ENCODE data around the gene MRPL22. TPM values are rescaled to one million over a fixed set of nuclear protein-coding genes. Genes with fewer than 3 reads are reported as not detected.

Gene MRPL22
- polyA plus RNA-seq, 1 donor (not counting 4 experiments of a cell fraction or from before 2014, with no cell fraction given): 76.9 TPM

DNA sequence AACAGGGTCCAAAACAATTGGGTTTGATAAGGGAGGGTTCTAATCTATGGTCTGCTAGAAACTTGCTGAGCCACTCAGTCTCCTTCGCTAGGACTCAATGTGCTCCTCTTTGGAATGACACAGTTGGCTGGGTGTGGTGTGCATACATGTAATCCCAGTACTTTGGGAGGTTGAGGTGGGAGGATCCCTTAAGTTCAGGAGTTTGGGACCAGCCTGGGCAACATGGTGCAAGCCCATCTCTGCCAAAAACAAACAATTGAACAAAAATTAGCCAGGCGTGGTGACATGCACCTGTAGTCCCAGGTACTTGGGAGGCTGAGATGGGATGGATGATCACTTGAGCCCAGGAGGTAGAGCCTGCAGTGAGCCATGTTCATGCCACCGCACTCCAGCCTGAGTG, 70.0 kb downstream of the MRPL22 start:
- Histone ChIP-seq H4K20me1 (ENCODE audit: control insufficient read depth, extremely low read depth, insufficient read depth, low read length) (no peaks in the 10 kb centered on the region), H3K36me3 (ENCODE audit: control insufficient read depth in 2 of 2, extremely low read depth in 1 of 2, insufficient read depth in 2 of 2, low read length in 2 of 2) (no peaks in the 10 kb centered on the region), H3K4me1 (ENCODE audit: control insufficient read depth, extremely low read depth, insufficient read depth, low read length) (no peaks in the 10 kb centered on the region), H3K27ac (ENCODE audit: control insufficient read depth, insufficient read depth, low read length) (no peak overlapping the region), H3K4me3 (ENCODE audit: control insufficient read depth in 2 of 3, extremely low read depth in 1 of 3, insufficient read depth in 2 of 3, low read depth in 1 of 3, low read length in 3 of 3) (no peak overlapping the region), H3K4me2 (ENCODE audit: control insufficient read depth, extremely low read depth, insufficient read depth, low read depth, low read length) (no peak overlapping the region), H3K9me1 (ENCODE audit: control insufficient read depth, extremely low read depth, insufficient read depth, low read length) (no peaks in the 10 kb centered on the region), H3K9ac (ENCODE audit: control insufficient read depth, extremely low read depth, insufficient read depth, low read length) (no peak overlapping the region), H2AFZ (ENCODE audit: control insufficient read depth, low read length) (no peak overlapping the region), H3K79me2 (ENCODE audit: control insufficient read depth, insufficient read depth, low read length) (no peaks in the 10 kb centered on the region), H3K9me3 (ENCODE audit: control insufficient read depth, low read depth, low read length) (no peaks in the 10 kb centered on the region), H3K27me3 (ENCODE audit: control insufficient read depth, extremely low read depth, insufficient read depth, low read length) (no peaks in the 10 kb centered on the region)
- TF ChIP-seq, protein P1, sequence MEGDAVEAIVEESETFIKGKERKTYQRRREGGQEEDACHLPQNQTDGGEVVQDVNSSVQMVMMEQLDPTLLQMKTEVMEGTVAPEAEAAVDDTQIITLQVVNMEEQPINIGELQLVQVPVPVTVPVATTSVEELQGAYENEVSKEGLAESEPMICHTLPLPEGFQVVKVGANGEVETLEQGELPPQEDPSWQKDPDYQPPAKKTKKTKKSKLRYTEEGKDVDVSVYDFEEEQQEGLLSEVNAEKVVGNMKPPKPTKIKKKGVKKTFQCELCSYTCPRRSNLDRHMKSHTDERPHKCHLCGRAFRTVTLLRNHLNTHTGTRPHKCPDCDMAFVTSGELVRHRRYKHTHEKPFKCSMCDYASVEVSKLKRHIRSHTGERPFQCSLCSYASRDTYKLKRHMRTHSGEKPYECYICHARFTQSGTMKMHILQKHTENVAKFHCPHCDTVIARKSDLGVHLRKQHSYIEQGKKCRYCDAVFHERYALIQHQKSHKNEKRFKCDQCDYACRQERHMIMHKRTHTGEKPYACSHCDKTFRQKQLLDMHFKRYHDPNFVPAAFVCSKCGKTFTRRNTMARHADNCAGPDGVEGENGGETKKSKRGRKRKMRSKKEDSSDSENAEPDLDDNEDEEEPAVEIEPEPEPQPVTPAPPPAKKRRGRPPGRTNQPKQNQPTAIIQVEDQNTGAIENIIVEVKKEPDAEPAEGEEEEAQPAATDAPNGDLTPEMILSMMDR (optimal IDR thresholded peaks at IDR 0.05 in 1 of 3, IDR thresholded peaks at IDR 0.05 in 1 of 3, conservative IDR thresholded peaks at IDR 0.05 in 1 of 3; ENCODE audit: extremely low read depth in 1 of 3, insufficient read depth in 2 of 3, low read length in 3 of 3): no peak
- TF ChIP-seq EZH2 (IDR thresholded peaks at IDR 0.05; ENCODE audit: low read length): no peak
- dilution Hi-C loops (cut with MboI; ENCODE audit: extremely low pct_ligation_motif_present, low sequenced_read_pairs): no loop called here
- FAIRE-seq (no peak), DNase-seq (ENCODE audit: low read depth, low spot score) (no peak)

DNA sequence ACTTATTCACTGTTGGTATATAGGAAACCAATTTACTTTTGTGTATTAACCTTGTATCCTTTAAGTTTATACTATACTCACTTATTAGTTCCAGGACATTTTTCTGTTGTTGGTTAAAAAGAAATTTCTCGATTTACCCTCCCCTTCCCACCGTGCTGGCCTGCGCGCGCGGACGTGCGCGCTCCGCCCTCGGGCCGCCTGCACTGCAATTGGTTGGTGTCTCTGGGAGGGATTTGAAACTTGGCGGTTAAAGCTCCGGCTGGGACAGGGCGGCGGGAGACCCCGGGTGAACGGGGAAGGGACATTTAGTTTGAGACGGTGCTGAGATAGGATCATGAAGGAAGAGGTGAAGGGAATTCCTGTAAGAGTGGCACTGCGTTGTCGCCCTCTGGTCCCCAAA, 72.7 kb downstream of the MRPL22 start, which contains the start of gene KIF4B:
Gene KIF4B, plus strand, starts transcription at position 230 of the 400 bp plus-strand sequence. Its CDS starts 105 bp downstream, at position 335.
- no peak within 1 kb of the TSS for H3K9ac ChIP-seq (ENCODE audit: control insufficient read depth, extremely low read depth, insufficient read depth, low read length)
- no peak for FAIRE-seq
- no peak within 1 kb of the TSS for H2AFZ ChIP-seq (ENCODE audit: control insufficient read depth, low read length)
- H3K4me1 ChIP-seq (ENCODE audit: control insufficient read depth, extremely low read depth, insufficient read depth, low read length): no peaks in the 10 kb centered on the region
- no peaks in the 10 kb centered on the region for H3K79me2 ChIP-seq (ENCODE audit: control insufficient read depth, insufficient read depth, low read length)
- H3K27me3 ChIP-seq (ENCODE audit: control insufficient read depth, extremely low read depth, insufficient read depth, low read length): no peaks in the 10 kb centered on the region
- no peak within 1 kb of the TSS for H3K4me3 ChIP-seq (ENCODE audit: control insufficient read depth in 2 of 3, extremely low read depth in 1 of 3, insufficient read depth in 2 of 3, low read depth in 1 of 3, low read length in 3 of 3)
- no peak for DNase-seq (ENCODE audit: low read depth, low spot score)
- no peaks in the 10 kb centered on the region for H4K20me1 ChIP-seq (ENCODE audit: control insufficient read depth, extremely low read depth, insufficient read depth, low read length)
- H3K9me3 ChIP-seq (ENCODE audit: control insufficient read depth, low read depth, low read length): no peaks in the 10 kb centered on the region
- H3K27ac ChIP-seq (ENCODE audit: control insufficient read depth, insufficient read depth, low read length): no peak within 1 kb of the TSS
- dilution Hi-C loops (cut with MboI; ENCODE audit: extremely low pct_ligation_motif_present, low sequenced_read_pairs): no loop called here
- TF ChIP-seq, protein P1 (optimal IDR thresholded peaks at IDR 0.05 in 1 of 3, IDR thresholded peaks at IDR 0.05 in 1 of 3, conservative IDR thresholded peaks at IDR 0.05 in 1 of 3; ENCODE audit: extremely low read depth in 1 of 3, insufficient read depth in 2 of 3, low read length in 3 of 3): no peak
- TF ChIP-seq EZH2 (IDR thresholded peaks at IDR 0.05; ENCODE audit: low read length): no peak
- no peak within 1 kb of the TSS for H3K4me2 ChIP-seq (ENCODE audit: control insufficient read depth, extremely low read depth, insufficient read depth, low read depth, low read length)
- no peaks in the 10 kb centered on the region for H3K9me1 ChIP-seq (ENCODE audit: control insufficient read depth, extremely low read depth, insufficient read depth, low read length)
- no peaks in the 10 kb centered on the region for H3K36me3 ChIP-seq (ENCODE audit: control insufficient read depth in 2 of 2, extremely low read depth in 1 of 2, insufficient read depth in 2 of 2, low read length in 2 of 2)

Measured in keratinocyte (primary cell).